Kidney (tissue), 14 donors: ENCODE results near the gene METTL9. TPM values are rescaled to one million over a fixed set of nuclear protein-coding genes. Genes with fewer than 3 reads are reported as not detected.
"Not testable (repeated sequence)": the region's sequence is repeated elsewhere in the genome, so short reads cannot be mapped to it uniquely, and the experiment has no call there.

ENCODE experiments used
- DNase-seq, 5 donors: peaks; one replicate each; pipeline ENCODE4 v3.0.0-alpha.2; 2013 to 2020
- FAIRE-seq: peaks from 2 replicates; lab custom pipeline; 2012; peaks lifted over from hg19 to GRCh38; lab: Jason Lieb, UNC
- H3K27ac ChIP-seq, 2 donors: one replicate each; pipeline ENCODE4 v1.7.0; 2013; ENCODE audit warnings: low read depth in 2 of 2, low read length in 2 of 2, inconsistent platforms in 1 of 2
- H3K27me3 ChIP-seq: one replicate; pipeline ENCODE4 v1.7.1; 2013; ENCODE audit warnings: low read length, inconsistent platforms; ENCODE audit not compliant: control insufficient read depth, insufficient read depth
- H3K36me3 ChIP-seq, 3 donors: one replicate each; pipeline versions ENCODE4 v1.7.0 to v1.7.1; 2013; ENCODE audit warnings: low read length in 3 of 3, control low read depth in 1 of 3, inconsistent platforms in 1 of 3; ENCODE audit not compliant: insufficient read depth in 3 of 3, control insufficient read depth in 2 of 3
- H3K4me1 ChIP-seq, 3 donors: one replicate each; pipeline versions ENCODE4 v1.7.0 to v1.7.1; 2013; ENCODE audit warnings: low read length in 3 of 3, inconsistent platforms in 1 of 3, low read depth in 1 of 3; ENCODE audit not compliant: control insufficient read depth in 2 of 3, insufficient read depth in 2 of 3
- H3K4me3 ChIP-seq, 3 donors: one replicate each; pipeline versions ENCODE4 v1.7.0 to v1.8.1; 2013; ENCODE audit warnings: low read length in 3 of 3, control low read depth in 1 of 3, inconsistent platforms in 1 of 3
- H3K9ac ChIP-seq, 3 donors: one replicate each; pipeline versions ENCODE4 v1.7.0 to v1.7.1; 2013; ENCODE audit warnings: low read length in 3 of 3, control low read depth in 1 of 3, inconsistent platforms in 1 of 3
- H3K9me3 ChIP-seq, 3 donors: one replicate each; pipeline versions ENCODE4 v1.7.0 to v1.7.1; 2013; ENCODE audit warnings: low read length in 3 of 3, control low read depth in 1 of 3, inconsistent platforms in 1 of 3; ENCODE audit not compliant: control insufficient read depth in 2 of 3, insufficient read depth in 1 of 3
- intact Hi-C: fragments of 100-400 bp; cut with DNase I; formaldehyde crosslinking; loops from one replicate; pipeline ENCODE4 v1.11.1; 2022
- polyA plus RNA-seq: library from polyadenylated mRNA; stranded (reverse); fragments of 350-450 nt; fragmentation: Illumina TruSeq; extraction: RNeasy Lipid Tissue Mini Kit (QIAGEN cat#74804); gene quantifications from one replicate; pipeline ENCODE4 v1.2.3, GENCODE V29; 2014; ENCODE audit warnings: low read depth, low replicate concordance; ENCODE audit not compliant: insufficient read depth
- total RNA-seq: library from RNA; stranded (reverse); fragmentation: NEBNext Ultra II Directional; extraction: Animal tissue kit (Norgen Biotek cat#: 25700); gene quantifications from one replicate; pipeline ENCODE4 v1.2.1, GENCODE V29; 2021
- TF ChIP-seq, protein P1 (sequence below): IDR thresholded peaks from 3 replicates; pipeline ENCODE4 v1.5.1; 2012; ENCODE audit warnings: mild to moderate bottlenecking, moderate library complexity, borderline replicate concordance; ENCODE audit not compliant: insufficient read depth; ENCODE audit errors: extremely low read depth
- donor health status: control.
- donor health status: control.
- donor health status: control.
- donor health status: control.
- donor health status: control.
- donor health status: DM: yes; HTN: yes; CAD: no.
- donor health status: Normal renal cell carcinoma (clear cell type).

The METTL9 gene
- total and polyA plus RNA-seq, 2 donors from 2014 or later, result 129 to 193 TPM

DNA sequence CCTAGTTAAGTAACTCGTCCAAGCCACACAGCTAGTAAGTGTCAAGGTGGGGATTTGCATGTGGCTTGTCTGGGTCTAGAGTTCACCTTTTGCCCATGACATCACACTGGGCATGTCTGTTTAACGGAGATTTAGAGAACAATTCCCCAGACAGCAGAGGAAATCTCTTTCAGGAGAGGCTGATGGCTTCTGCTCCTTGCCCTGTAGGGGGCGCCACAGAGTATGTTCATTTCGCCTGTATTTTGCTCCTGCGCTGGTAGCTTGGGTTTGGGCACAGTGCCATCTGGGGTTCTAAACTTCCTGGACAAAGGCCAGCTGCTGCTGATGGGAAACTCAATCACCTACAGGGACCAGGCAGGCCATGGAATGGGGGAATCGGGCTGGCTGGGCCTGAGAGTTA, 84.8 kb downstream of the METTL9 start:
- no peak for FAIRE-seq
- H3K9ac ChIP-seq, result no peak overlapping the region
- no peaks in the 10 kb centered on the region for H3K36me3 ChIP-seq
- DNase-seq, result no peak
- H3K9me3 ChIP-seq, result peaks cover 0 to 2% (median 1%) of the 10 kb centered on the region in 3 donors
- H3K27ac ChIP-seq, result no peak overlapping the region
- no peaks in the 10 kb centered on the region for H3K4me1 ChIP-seq
- TF ChIP-seq, protein P1, sequence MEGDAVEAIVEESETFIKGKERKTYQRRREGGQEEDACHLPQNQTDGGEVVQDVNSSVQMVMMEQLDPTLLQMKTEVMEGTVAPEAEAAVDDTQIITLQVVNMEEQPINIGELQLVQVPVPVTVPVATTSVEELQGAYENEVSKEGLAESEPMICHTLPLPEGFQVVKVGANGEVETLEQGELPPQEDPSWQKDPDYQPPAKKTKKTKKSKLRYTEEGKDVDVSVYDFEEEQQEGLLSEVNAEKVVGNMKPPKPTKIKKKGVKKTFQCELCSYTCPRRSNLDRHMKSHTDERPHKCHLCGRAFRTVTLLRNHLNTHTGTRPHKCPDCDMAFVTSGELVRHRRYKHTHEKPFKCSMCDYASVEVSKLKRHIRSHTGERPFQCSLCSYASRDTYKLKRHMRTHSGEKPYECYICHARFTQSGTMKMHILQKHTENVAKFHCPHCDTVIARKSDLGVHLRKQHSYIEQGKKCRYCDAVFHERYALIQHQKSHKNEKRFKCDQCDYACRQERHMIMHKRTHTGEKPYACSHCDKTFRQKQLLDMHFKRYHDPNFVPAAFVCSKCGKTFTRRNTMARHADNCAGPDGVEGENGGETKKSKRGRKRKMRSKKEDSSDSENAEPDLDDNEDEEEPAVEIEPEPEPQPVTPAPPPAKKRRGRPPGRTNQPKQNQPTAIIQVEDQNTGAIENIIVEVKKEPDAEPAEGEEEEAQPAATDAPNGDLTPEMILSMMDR, result no peak
- H3K27me3 ChIP-seq, result no peaks in the 10 kb centered on the region
- intact Hi-C loops, result no loop called here
- H3K4me3 ChIP-seq, result no peak overlapping the region

DNA sequence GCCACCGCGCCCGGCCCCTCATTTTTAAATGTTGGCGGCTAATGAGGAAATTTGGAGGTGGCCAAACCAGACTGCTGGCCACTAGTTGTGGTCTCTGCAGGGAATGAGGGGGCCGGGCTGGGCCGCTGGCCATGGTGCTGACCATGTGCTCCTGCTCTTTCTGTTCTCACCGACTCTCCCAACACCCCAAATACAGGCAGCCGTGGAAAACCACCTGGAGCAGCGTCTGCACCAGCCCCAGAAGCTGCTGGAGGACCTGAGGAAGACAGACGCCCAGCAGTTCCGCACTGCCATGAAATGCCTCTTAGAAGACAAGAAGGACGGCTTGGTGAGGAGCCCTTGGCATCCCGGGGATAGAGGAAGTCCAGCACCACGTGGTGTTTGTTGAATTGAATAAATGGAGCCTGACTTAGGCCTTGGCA, 85.7 kb downstream of the METTL9 start:
- peak in 4 of 5 donors; percentile 40 to 58 (median 56) for DNase-seq
- no peak for FAIRE-seq
- H3K9ac ChIP-seq, result no peak overlapping the region
- H3K27me3 ChIP-seq, result no peaks in the 10 kb centered on the region
- peaks cover 0 to 2% (median 2%) of the 10 kb centered on the region in 3 donors for H3K9me3 ChIP-seq
- H3K27ac ChIP-seq, result no peak overlapping the region
- H3K4me1 ChIP-seq, result no peaks in the 10 kb centered on the region
- H3K4me3 ChIP-seq, result no peak overlapping the region
- H3K36me3 ChIP-seq, result no peaks in the 10 kb centered on the region
- TF ChIP-seq, protein P1, result no peak
- intact Hi-C loops, result no loop called here

DNA sequence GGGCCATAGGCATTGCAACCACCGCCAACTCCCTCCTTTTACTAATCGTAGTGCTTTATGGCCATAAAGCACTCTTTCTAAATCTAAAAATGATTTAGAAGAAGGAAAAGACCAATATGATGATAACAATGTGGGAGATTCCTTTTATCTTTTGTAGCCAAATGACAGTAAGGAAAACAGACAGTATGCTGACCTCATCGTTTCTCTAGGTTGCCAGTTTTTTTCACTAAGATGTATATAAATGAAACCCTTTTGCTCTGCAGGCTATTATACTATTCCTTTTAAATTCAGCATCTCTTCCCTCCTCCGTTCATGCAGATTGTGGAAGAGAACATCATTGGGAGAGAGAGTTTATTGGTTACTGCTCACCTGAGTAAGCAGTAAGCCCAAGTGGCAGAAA, 89.7 kb downstream of the METTL9 start:
- no peak overlapping the region for H3K27ac ChIP-seq
- TF ChIP-seq, protein P1, result no peak
- H3K4me1 ChIP-seq, result no peaks in the 10 kb centered on the region
- H3K27me3 ChIP-seq, result no peaks in the 10 kb centered on the region
- intact Hi-C loops, result no loop called here
- DNase-seq (no peak), FAIRE-seq (no peak)
- no peak overlapping the region for H3K9ac ChIP-seq
- H3K4me3 ChIP-seq, result no peak overlapping the region
- H3K9me3 ChIP-seq, result peaks cover 0 to 2% (median 2%) of the 10 kb centered on the region in 3 donors
- no peaks in the 10 kb centered on the region for H3K36me3 ChIP-seq

DNA sequence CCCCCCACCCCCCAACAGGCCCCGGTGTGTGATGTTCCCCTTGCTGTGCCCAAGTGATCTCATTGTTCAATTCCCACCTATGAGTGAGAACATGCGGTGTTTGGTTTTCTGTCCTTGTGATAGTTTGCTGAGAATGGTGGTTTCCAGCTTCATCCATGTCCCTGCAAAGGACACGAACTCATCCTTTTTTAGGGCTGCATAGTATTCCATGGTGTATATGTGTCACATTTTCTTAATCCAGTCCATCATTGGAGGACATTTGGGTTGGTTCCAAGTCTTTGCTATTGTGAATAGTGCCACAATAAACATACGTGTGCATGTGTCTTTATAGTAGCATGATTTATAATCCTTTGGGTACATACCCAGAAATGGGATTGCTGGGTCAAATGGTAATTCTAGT, 91.6 kb downstream of the METTL9 start:
- H3K36me3 ChIP-seq, H3K4me1 ChIP-seq, H3K4me3 ChIP-seq, H3K27ac ChIP-seq, H3K9ac ChIP-seq, FAIRE-seq, H3K27me3 ChIP-seq, intact Hi-C loops, DNase-seq, H3K9me3 ChIP-seq: not testable (repeated sequence)
